LNCAP (cell line): Measurements from ENCODE around the gene DDX59.

Experiments
- CTCF ChIP-seq: fragments of 450-650 bp; IDR thresholded peaks from 2 replicates; pipeline ENCODE4 v1.5.1; 2017; ENCODE audit warnings: mild to moderate bottlenecking

Gene DDX59

GRCh38 chr1:200653022-200653462, 16.7 kb downstream of the DDX59 start:
- TF ChIP-seq CTCF = no peak

GRCh38 chr1:200652378-200652777, 17.3 kb downstream of the DDX59 start:
- TF ChIP-seq CTCF = no peak

- no peak for TF ChIP-seq CTCF
Measured at GRCh38 chr1:200646515-200646914, 23.2 kb downstream of the DDX59 start.

GRCh38 chr1:200644021-200644420, 25.7 kb downstream of the DDX59 start:
- TF ChIP-seq CTCF = no peak

GRCh38 chr1:200642481-200642880, 27.2 kb downstream of the DDX59 start:
- no peak for TF ChIP-seq CTCF

- TF ChIP-seq CTCF = no peak
Measured at GRCh38 chr1:200640963-200641401, 28.7 kb downstream of the DDX59 start.

- no peak for TF ChIP-seq CTCF
Measured at GRCh38 chr1:200640373-200640962, 29.2 kb downstream of the DDX59 start.

- no peak; the same call in 1 of the 2 replicates for TF ChIP-seq CTCF
Measured at GRCh38 chr1:200638073-200638472, 31.6 kb downstream of the DDX59 start.
